IMR-90 (cell line): ENCODE data around the gene BPIFB1. TPM values are rescaled to one million over a fixed set of nuclear protein-coding genes. Genes with fewer than 3 reads are reported as not detected.

Experiments used
- ATAC-seq: fragments of 200-7000 bp; cut with Tn5 transposase; 2 replicates; pipeline ENCODE4 v1.9.1; 2020; ENCODE audit warnings: low read depth, mild to moderate bottlenecking, moderate library complexity
- BruUV-seq: library from RNA; stranded (reverse); fragments of 400-500 nt; replicated peaks from 2 replicates; lab custom pipeline; 2021; lab: Mats Ljungman, UMichigan
- CTCF ChIA-PET: fragments of 300-600 bp; formaldehyde crosslinking; extraction: SDS; loops from one replicate; lab custom pipeline; 2021; ENCODE audit warnings: antibody characterized with exemption; lab: Yijun Ruan, JAX
- POLR2A ChIA-PET: fragments of 300-600 bp; sonication (Branson Sonifier 250); formaldehyde crosslinking; loops from one replicate; lab custom pipeline; 2022; ENCODE audit warnings: antibody characterized with exemption; ENCODE audit not compliant: unreplicated experiment; lab: Charles Lee
- DNase-seq: peaks from one replicate; pipeline ENCODE4 v3.0.0; 2013
- H2AFZ ChIP-seq: replicated peaks from 2 replicates; pipeline ENCODE3; 2013; ENCODE audit warnings: low read length, mild to moderate bottlenecking; ENCODE audit not compliant: poor library complexity
- H2AK5ac ChIP-seq: 2 replicates; pipeline ENCODE4 v1.6.1; 2013; ENCODE audit warnings: low read depth, low read length, inconsistent platforms
- H2AK9ac ChIP-seq: replicated peaks from 2 replicates; pipeline ENCODE3; 2013; ENCODE audit warnings: mild to moderate bottlenecking, low read depth, low read length, moderate library complexity; ENCODE audit not compliant: poor library complexity
- H2BK120ac ChIP-seq: 2 replicates; pipeline ENCODE4 v1.6.1; 2013; ENCODE audit warnings: low read depth, low read length, inconsistent platforms
- H2BK15ac ChIP-seq: 3 replicates; pipeline ENCODE4 v1.6.1; 2013; ENCODE audit warnings: low read depth, low read length, inconsistent platforms
- H2BK20ac ChIP-seq: 2 replicates; pipeline ENCODE4 v1.6.1; 2013; ENCODE audit warnings: low read depth, mild to moderate bottlenecking, inconsistent platforms, low read length, moderate library complexity
- H2BK5ac ChIP-seq: 2 replicates; pipeline ENCODE4 v1.6.1; 2013; ENCODE audit warnings: mild to moderate bottlenecking, low read depth, low read length, inconsistent platforms; ENCODE audit not compliant: poor library complexity, severe bottlenecking
- H3K14ac ChIP-seq: replicated peaks from 2 replicates; pipeline ENCODE4 v1.6.1; 2013; ENCODE audit warnings: low read depth, low read length, inconsistent platforms
- H3K18ac ChIP-seq: 2 replicates; pipeline ENCODE4 v1.6.1; 2013; ENCODE audit warnings: low read depth, low read length, control low read depth
- H3K23ac ChIP-seq: 2 replicates; pipeline ENCODE4 v1.6.1; 2013; ENCODE audit warnings: low read depth, low read length, inconsistent platforms
- H3K27ac ChIP-seq: 2 replicates; pipeline ENCODE4 v1.5.1; 2013; ENCODE audit warnings: mild to moderate bottlenecking, control low read depth, low read length; ENCODE audit not compliant: insufficient read depth
- H3K27me3 ChIP-seq: 2 replicates; pipeline ENCODE4 v1.6.1; 2013; ENCODE audit warnings: low read length; ENCODE audit not compliant: control insufficient read depth, insufficient read depth
- H3K36me3 ChIP-seq: 2 replicates; pipeline ENCODE4 v1.6.1; 2013; ENCODE audit warnings: low read length, mixed read lengths; ENCODE audit not compliant: control insufficient read depth, insufficient read depth
- H3K4ac ChIP-seq: 2 replicates; pipeline ENCODE4 v1.6.1; 2013; ENCODE audit warnings: low read depth, low read length, inconsistent platforms
- H3K4me1 ChIP-seq: 2 replicates; pipeline ENCODE4 v1.6.1; 2013; ENCODE audit warnings: low read length, mixed read lengths; ENCODE audit not compliant: control insufficient read depth, insufficient read depth
- H3K4me2 ChIP-seq: 2 replicates; pipeline ENCODE4 v1.6.1; 2013; ENCODE audit warnings: low read depth, mild to moderate bottlenecking, control low read depth, low read length, moderate library complexity
- H3K4me3 ChIP-seq: 2 replicates; pipeline ENCODE4 v1.5.1; 2013; ENCODE audit warnings: low read depth, mild to moderate bottlenecking, control low read depth, low read length, moderate library complexity; ENCODE audit not compliant: insufficient read depth
- H3K56ac ChIP-seq: 2 replicates; pipeline ENCODE4 v1.6.1; 2013; ENCODE audit warnings: low read length, inconsistent platforms; ENCODE audit not compliant: insufficient read depth; ENCODE audit errors: extremely low read depth
- H3K79me1 ChIP-seq, 2 experiments: 2 replicates each; pipeline ENCODE4 v1.6.1; 2013; ENCODE audit warnings: low read length in 2 of 2, inconsistent platforms in 1 of 2, low read depth in 1 of 2
- H3K9ac ChIP-seq: 2 replicates; pipeline ENCODE4 v1.6.1; 2013; ENCODE audit warnings: low read depth, low read length, control low read depth
- H3K9me1 ChIP-seq: 2 replicates; pipeline ENCODE4 v1.6.1; 2013; ENCODE audit warnings: low read length, inconsistent platforms; ENCODE audit not compliant: insufficient read depth
- H3K9me3 ChIP-seq: 2 replicates; pipeline ENCODE4 v1.6.1; 2013; ENCODE audit warnings: low read length; ENCODE audit not compliant: control insufficient read depth, insufficient read depth
- H4K20me1 ChIP-seq: 2 replicates; pipeline ENCODE4 v1.6.1; 2013; ENCODE audit warnings: low read length, inconsistent platforms; ENCODE audit not compliant: insufficient read depth
- H4K5ac ChIP-seq: 2 replicates; pipeline ENCODE4 v1.6.1; 2013; ENCODE audit warnings: mild to moderate bottlenecking, low read depth, low read length, control low read depth
- H4K8ac ChIP-seq, 2 experiments: 2 replicates each; pipeline ENCODE4 v1.6.1; 2013; ENCODE audit warnings: low read depth in 2 of 2, low read length in 2 of 2, control low read depth in 1 of 2, inconsistent platforms in 1 of 2
- H4K91ac ChIP-seq: 2 replicates; pipeline ENCODE4 v1.6.1; 2013; ENCODE audit warnings: low read depth, low read length, inconsistent platforms; ENCODE audit not compliant: insufficient read depth
- CEBPB ChIP-seq: IDR thresholded peaks from 2 replicates; pipeline ENCODE4 v1.6.1; 2012; ENCODE audit warnings: low read depth, low read length, improper control_type of control experiment
- CHD1 ChIP-seq: IDR thresholded peaks from 2 replicates; pipeline ENCODE4 v1.6.1; 2012; ENCODE audit warnings: low read depth, low read length, improper control_type of control experiment
- FOS ChIP-seq: fragments of 150-350 bp; IDR thresholded peaks from 2 replicates; pipeline ENCODE4 v1.6.1; 2016; ENCODE audit warnings: low read depth, low read length
- MAFK ChIP-seq: IDR thresholded peaks from 2 replicates; pipeline ENCODE4 v1.6.1; 2012; ENCODE audit warnings: low read depth, low read length, improper control_type of control experiment
- POLR2A ChIP-seq: IDR thresholded peaks from 2 replicates; pipeline ENCODE4 v1.6.1; 2012; ENCODE audit warnings: mild to moderate bottlenecking, low read depth, low read length
- RAD21 ChIP-seq: IDR thresholded peaks from 2 replicates; pipeline ENCODE4 v1.6.1; 2012; ENCODE audit warnings: low read length, improper control_type of control experiment
- RCOR1 ChIP-seq: IDR thresholded peaks from 2 replicates; pipeline ENCODE4 v1.6.1; 2012; ENCODE audit warnings: mild to moderate bottlenecking, low read length, improper control_type of control experiment; ENCODE audit not compliant: insufficient replicate concordance
- SMC3 ChIP-seq: fragments of 150-350 bp; IDR thresholded peaks from 2 replicates; pipeline ENCODE4 v1.6.1; 2016; ENCODE audit warnings: low read depth, mild to moderate bottlenecking, antibody characterized with exemption, low read length, moderate library complexity
- WGBS, 2 experiments: methylation state at CpG; one replicate each; pipeline versions ENCODE4 v1.1.5 to v1.1.7; 2013; ENCODE audit warnings: missing lambda C conversion rate in 2 of 2; ENCODE audit not compliant: insufficient read length in 1 of 2; ENCODE audit errors: extremely low coverage in 2 of 2; 5-methylcytosine and 5-hydroxymethylcytosine counted together
- dilution Hi-C: fragments of 300-500 bp; cut with HindIII; formaldehyde crosslinking; loops from one replicate; pipeline ENCODE4 v1.14.3; 2018; ENCODE audit warnings: low sequenced_read_pairs; ENCODE audit not compliant: unreplicated experiment
- in situ Hi-C: fragments of 300-500 bp; cut with MboI; formaldehyde crosslinking; loops from 3 replicates; pipeline ENCODE4 v1.14.3; 2019; ENCODE audit warnings: low sequenced_read_pairs, inconsistent platforms, mixed read lengths
- intact Hi-C: fragments of 100-400 bp; cut with micrococcal nuclease; formaldehyde crosslinking; loops from 2 replicates; pipeline ENCODE4 v1.10.0; 2022
- polyA plus RNA-seq, 3 experiments: library from polyadenylated mRNA; depleted of rRNA; stranded (reverse); fragments of >200 nt; gene quantifications; 2 replicates each; pipeline ENCODE4 v1.2.3, GENCODE V29; 2012; ENCODE audit warnings: low replicate concordance in 1 of 3
- total RNA-seq: library from RNA; depleted of rRNA; stranded (reverse); fragments of >200 nt; gene quantifications from 2 replicates; pipeline ENCODE4 v1.2.3, GENCODE V29; 2012
- TF ChIP-seq, protein P1 (sequence below): fragments of 150-350 bp; IDR thresholded peaks from 2 replicates; pipeline ENCODE4 v1.6.1; 2016; ENCODE audit warnings: low read depth, mild to moderate bottlenecking, low read length, moderate library complexity, borderline replicate concordance

Gene BPIFB1
- total and polyA plus RNA-seq, 2 of the 4 experiments (the other 2 are of a cell fraction), result not detected

DNA sequence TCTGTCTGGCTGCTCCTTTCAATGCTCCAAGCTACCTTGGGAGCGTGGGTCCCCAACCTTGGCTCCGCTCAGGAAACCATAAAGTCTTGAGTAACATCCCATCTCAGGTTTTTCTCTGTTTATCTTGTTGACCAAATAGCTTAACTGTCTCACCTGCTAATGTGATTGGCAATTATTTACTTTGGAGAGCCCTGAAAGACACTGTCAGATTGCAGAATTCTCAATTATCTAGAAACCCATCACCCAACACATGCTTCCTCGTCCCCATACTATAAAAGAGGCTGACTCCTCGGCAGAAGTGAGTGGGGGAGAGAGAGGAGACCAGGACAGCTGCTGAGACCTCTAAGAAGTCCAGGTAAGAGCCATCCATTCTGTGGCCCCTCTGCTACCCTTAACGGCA lies 47.3 kb upstream of the BPIFB1 start, which contains the start of gene BPIFA1:
Gene BPIFA1, plus strand, starts transcription at position 301 of the 400 bp plus-strand sequence. CDS start 1,716 bp downstream, outside the sequence.
- no peak within 1 kb of the TSS for H4K5ac ChIP-seq
- H2AFZ ChIP-seq, result no peak within 1 kb of the TSS
- no peak within 1 kb of the TSS for H2AK9ac ChIP-seq
- DNase-seq (no peak), ATAC-seq (no peak)
- H2BK20ac ChIP-seq, result no peak within 1 kb of the TSS
- no CpG with 5 or more reads among the region's 5 CpGs for WGBS, 2 experiments
- no peak within 1 kb of the TSS for H3K4me3 ChIP-seq
- dilution Hi-C loops (no loop called here), intact Hi-C loops (no loop called here), in situ Hi-C loops (no loop called here)
- no peak within 1 kb of the TSS for H3K9ac ChIP-seq
- TF ChIP-seq SMC3 (no peak), FOS (no peak), POLR2A (no peak), MAFK (no peak), CHD1 (no peak), CEBPB (no peak), RAD21 (no peak), RCOR1 (no peak)
- TF ChIP-seq, protein P1, sequence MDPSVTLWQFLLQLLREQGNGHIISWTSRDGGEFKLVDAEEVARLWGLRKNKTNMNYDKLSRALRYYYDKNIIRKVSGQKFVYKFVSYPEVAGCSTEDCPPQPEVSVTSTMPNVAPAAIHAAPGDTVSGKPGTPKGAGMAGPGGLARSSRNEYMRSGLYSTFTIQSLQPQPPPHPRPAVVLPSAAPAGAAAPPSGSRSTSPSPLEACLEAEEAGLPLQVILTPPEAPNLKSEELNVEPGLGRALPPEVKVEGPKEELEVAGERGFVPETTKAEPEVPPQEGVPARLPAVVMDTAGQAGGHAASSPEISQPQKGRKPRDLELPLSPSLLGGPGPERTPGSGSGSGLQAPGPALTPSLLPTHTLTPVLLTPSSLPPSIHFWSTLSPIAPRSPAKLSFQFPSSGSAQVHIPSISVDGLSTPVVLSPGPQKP, result no peak
- H3K79me1 ChIP-seq, result no peaks in the 10 kb centered on the region
- no peak within 1 kb of the TSS for H2BK5ac ChIP-seq
- no peak within 1 kb of the TSS for H3K27ac ChIP-seq
- H3K4ac ChIP-seq, result no peak within 1 kb of the TSS
- POLR2A ChIA-PET, result no interaction called here
- H3K14ac ChIP-seq, result no peak within 1 kb of the TSS
- H4K8ac ChIP-seq, result no peak within 1 kb of the TSS
- peaks cover 6% of the 10 kb centered on the region for H3K27me3 ChIP-seq
- H3K18ac ChIP-seq, result no peak within 1 kb of the TSS
- no peak within 1 kb of the TSS for H4K91ac ChIP-seq
- no peak within 1 kb of the TSS for H3K23ac ChIP-seq
- no TSS peak for BruUV-seq
- H3K4me1 ChIP-seq, result no peaks in the 10 kb centered on the region
- no peak within 1 kb of the TSS for H3K56ac ChIP-seq
- H2BK120ac ChIP-seq, result no peak within 1 kb of the TSS
- no peaks in the 10 kb centered on the region for H3K36me3 ChIP-seq
- H2BK15ac ChIP-seq, result no peak within 1 kb of the TSS
- H2AK5ac ChIP-seq, result no peak within 1 kb of the TSS
- H4K20me1 ChIP-seq, result no peaks in the 10 kb centered on the region
- CTCF ChIA-PET, result no interaction called here
- H3K9me1 ChIP-seq, result no peaks in the 10 kb centered on the region
- no peak within 1 kb of the TSS for H3K4me2 ChIP-seq
- no peaks in the 10 kb centered on the region for H3K9me3 ChIP-seq
